Urothelium cell line (cell line): ENCODE data around the gene SF3B5.
"Not testable (repeated sequence)": the region's sequence is repeated elsewhere in the genome, so short reads cannot be mapped to it uniquely, and the experiment has no call there.

Experiments used
- DNase-seq: peaks from one replicate; pipeline ENCODE4 v3.0.0; 2011; ENCODE audit warnings: low spot score, mixed read lengths
- FAIRE-seq: peaks from 2 replicates; lab custom pipeline; 2011; peaks lifted over from hg19 to GRCh38; lab: Jason Lieb, UNC

SF3B5 gene

GRCh38 chr6:144095134-144096002 lies at the start of gene SF3B5:
SF3B5 (minus strand) TSS chr6:144095573; CDS start chr6:144095497, 76 bp downstream.
- FAIRE-seq (peak; percentile 92), DNase-seq (peak; percentile 95)

DNA sequence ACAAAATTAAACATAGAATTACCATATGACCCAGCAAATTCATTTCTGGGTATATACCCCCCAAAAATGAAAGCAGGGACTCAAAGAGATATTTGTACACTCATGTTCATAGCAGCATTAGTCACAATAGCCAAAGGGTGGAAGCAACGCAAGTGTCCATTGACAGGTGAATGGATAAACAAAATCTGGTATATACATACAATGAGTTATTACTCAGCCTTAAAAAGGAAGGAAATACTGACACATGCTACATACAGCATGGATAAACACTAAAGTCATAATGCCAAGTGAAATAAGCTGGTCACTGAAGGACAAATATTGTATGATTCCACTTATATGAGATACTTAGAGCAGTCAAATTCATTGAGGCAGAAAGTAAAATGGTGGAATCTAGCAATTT lies 49.6 kb upstream of the SF3B5 start:
- DNase-seq (no peak), FAIRE-seq (no peak)

- DNase-seq: no peak
- FAIRE-seq: no peak
These were observed 48.5 kb upstream of the SF3B5 start for GRCh38 chr6:144143878-144144277.

DNA sequence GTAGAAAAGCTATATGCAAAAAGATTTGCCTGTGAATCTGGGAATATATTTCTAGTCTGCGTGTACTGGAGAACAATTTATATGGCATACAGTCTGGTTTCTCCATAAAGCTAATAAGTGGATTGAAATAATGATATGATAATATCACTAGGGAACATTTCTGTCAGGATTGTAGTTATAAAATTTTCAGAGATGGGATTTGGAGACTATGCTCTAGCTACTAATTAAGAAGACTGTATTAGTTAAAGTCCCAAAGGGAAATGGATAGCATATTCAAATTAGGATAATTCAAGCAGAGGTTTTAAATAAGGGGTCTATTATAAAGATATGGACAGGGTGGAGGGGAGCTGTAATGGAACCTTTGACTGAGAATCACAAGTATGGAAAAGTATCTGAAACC lies 47.7 kb upstream of the SF3B5 start:
- DNase-seq (no peak), FAIRE-seq (no peak)

DNA sequence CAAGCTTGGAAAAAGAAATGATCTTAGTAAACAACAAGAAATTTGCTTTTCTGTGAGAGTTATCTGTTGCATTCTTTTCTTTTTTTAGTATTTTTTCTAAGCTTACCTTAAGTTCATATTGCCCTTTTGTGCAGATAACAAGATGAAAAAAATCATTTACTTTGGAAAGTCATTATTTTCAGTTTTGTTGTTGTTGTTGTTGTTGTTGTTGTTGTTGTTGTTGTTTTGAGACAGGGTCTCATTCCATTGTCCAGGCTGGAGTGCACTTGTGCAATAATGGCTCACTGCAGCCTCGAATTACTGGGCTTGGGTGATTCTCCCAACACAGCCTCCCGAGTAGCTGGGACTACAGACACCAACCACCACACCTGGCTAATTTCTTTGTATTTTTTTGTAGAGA lies 46.1 kb upstream of the SF3B5 start:
- DNase-seq (no peak), FAIRE-seq (no peak)

DNA sequence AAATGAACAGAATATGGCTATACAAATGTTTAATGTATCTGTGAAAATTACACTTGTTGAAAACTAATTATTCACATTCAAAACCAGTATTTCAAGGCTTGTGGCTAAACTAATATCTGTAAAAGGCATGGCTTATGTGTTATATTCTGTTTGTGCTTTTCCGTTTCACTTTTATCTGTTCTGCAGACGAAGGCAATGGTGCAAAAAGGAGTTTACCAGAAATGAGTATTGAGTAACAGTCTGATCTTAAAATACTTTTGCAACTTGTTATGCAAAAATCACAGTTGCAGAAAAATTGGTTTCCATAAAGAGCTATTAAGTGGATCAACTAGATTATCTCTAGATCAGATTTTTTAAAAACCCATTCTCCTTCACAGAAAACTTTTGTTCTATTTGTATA lies 45.5 kb upstream of the SF3B5 start:
- no peak for DNase-seq
- FAIRE-seq: no peak

DNA sequence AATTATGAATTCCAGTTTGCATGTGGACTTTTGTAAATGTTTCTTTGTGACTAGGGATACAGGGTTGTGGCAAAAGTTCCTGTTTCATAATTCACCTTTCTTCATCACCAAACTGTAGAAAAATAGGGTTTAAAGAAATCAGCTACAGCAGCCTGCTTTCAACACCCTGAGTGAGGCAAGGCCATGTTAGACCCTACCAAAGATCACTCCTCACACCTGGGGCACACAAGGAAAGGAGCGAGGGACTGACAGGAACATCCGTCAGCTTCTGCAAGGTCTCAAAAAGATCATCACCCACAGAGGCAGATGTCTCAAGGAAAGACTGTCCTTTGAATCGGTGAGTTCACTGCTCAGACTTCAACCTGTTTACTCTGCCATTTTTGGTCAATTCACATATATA lies 44.4 kb upstream of the SF3B5 start:
- DNase-seq (no peak), FAIRE-seq (no peak)

DNA sequence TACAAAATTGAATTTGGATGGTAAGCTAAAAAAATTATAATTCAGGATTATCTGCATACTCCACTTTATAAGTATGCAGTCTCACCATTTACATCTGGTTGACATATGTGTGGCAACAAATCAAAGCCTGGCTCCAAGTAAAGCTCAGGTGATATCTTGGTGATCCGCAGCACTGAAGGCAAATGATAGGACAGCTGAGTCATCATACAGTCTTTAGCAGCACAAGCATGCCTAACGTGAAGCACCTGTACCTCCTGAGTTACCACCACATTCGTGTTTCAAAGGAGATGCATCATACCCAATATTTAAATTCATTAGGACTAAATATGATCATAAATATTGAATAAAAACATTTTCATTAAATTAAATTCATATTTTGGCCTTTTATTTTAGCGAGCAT lies 43.2 kb upstream of the SF3B5 start:
- no peak for DNase-seq
- FAIRE-seq: no peak

DNA sequence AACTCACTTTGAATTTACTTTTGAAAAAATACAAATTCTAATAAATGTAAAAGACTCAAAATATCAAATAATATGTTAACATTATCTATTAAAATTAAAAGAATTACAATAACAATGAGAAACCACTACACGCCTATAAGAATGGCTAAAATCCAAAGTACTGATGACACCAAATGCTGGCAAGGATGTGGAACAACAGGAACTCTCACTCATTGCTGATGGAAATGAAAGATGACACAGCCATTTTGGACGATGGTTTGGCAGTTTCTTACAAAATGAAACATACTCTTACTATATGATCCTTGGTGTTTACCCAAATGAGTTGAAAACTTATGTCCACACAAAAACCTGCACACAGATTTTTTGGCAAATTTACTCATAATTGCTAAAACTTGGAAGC lies 39.4 kb upstream of the SF3B5 start:
- no peak for FAIRE-seq

DNA sequence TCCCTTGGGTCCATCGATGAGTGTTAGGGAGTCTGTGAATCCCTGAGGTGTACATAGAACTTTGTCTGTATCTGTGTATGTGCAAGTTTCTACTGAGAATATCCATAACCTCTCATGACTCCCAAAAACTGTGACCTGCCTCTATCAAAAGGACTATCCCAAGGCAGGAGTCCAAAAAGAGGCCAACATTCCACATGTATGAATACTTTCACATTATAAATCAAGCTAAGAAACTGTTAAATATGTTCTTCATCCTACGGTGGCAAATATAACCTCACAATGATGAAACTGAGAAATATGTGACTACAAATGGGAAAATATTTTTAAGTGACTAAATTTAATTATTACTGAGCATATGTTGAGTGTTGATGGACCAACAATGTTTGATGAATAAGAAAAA lies 38.8 kb upstream of the SF3B5 start:
- no peak for FAIRE-seq

More for the DNA sequence above, 39.4 kb upstream of the SF3B5 start:
- DNase-seq: no peak

GRCh38 chr6:144133225-144133821 lies 38.0 kb upstream of the SF3B5 start:
- no peak for DNase-seq
- no peak for FAIRE-seq

More for the DNA sequence above, 38.8 kb upstream of the SF3B5 start:
- DNase-seq: no peak

- not testable (repeated sequence) for DNase-seq, FAIRE-seq
These were observed 36.9 kb upstream of the SF3B5 start for GRCh38 chr6:144132167-144132690.

DNA sequence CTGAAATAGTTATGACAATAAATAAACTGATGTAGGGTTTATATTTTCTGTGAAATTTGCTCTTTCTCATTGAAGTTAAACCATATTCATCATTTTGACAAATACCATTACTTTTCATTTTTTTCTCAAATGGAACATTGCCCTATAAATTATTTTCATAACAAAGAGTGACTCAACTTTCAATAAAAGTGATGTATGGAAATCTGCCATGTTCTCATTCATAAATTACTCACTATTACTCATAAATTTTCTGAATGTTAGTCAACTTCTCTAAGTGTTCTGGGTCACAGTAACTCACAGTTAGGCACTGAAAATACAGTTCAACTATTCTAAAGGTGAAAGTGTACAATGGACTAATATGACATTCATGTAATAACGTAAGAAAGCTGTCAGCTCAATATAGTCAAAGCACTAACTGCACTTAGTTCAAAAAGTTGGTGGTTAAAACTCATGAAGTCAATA lies 35.9 kb upstream of the SF3B5 start:
- FAIRE-seq (no peak), DNase-seq (peak; percentile 21)

DNA sequence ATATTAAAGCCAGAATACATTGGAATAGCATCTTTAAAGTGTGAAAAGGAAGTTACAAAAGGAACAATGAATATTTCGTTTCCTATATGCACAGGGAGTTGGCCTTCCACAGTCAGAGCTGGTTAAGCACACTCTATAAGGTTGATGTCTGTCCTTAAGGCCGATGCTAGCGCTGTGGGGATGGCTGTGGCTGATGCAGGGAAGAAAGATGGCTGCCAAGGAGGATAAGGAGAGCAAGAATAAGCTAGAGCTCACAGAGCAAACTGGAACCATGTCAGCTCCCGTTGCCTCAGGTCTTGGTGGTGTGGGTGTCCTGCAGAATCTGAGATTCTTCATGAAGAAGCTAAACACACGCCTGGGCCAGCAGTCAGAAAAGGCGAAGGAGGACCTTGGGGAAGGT lies 34.1 kb upstream of the SF3B5 start:
- FAIRE-seq: no peak
- DNase-seq: no peak

DNA sequence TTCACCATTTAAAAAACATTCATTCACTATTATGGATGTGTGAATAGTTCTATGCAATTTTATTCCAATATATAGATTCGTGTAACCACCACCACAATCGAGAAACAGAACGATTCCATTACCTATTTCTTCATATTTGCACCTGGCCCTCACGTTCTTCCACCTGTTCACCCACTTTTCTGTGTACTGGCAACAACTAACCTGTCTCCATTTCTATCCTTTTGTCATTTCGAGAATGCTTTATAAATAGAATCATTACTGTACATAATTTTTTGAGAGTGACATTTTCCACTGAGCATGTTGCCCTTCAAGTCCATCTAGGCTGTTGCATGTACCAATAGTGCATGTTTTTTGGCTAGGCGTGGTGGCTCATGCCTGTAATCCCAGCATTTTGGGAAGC lies 31.7 kb upstream of the SF3B5 start:
- no peak for DNase-seq
- no peak for FAIRE-seq

GRCh38 chr6:144123836-144124235 lies 28.5 kb upstream of the SF3B5 start:
- no peak for DNase-seq
- FAIRE-seq: no peak

GRCh38 chr6:144123421-144123820 lies 28.0 kb upstream of the SF3B5 start:
- no peak for FAIRE-seq
- no peak for DNase-seq

GRCh38 chr6:144122861-144123260 lies 27.5 kb upstream of the SF3B5 start:
- FAIRE-seq (no peak), DNase-seq (no peak)

DNA sequence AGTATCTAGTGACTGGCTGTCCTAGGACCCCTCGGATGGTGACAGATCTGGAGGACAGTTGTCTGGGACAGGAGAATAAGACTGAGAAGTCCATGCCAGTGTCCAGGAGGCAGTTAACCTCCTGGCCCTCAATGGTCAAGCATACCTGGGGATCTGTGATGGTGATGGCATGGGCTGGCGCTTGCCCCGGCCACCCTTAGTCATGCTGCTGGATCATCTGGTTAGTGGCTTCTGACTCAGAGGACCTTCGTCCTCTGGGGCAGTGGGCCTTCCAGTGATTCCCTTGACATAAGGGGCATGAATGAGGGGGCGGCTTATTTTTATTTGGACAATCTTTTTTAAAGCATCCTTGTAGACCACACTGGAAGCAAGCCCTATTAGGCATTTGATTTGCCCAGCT lies 24.0 kb upstream of the SF3B5 start:
- no peak for DNase-seq
- FAIRE-seq: no peak

- no peak for FAIRE-seq
- no peak for DNase-seq
These were observed 19.8 kb upstream of the SF3B5 start for GRCh38 chr6:144115219-144115618.

DNA sequence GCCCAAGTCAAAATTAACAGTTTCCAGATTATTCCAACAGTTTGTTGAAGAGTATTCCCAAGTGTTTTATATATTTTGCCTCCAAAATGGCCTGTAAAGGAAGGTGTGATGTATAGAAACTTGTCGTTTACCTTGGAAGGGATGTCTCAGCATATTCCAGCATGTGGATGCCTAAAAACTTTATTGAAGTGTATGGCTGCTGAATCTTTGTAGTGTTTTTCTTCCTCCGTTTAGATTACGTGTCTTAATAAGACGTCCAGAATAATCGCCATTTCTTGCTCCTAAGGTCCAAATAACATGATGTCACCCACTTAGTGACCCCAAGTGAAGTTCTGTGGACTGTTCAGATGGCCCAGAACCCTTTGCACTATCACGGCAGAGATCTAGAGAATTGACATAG lies 18.0 kb upstream of the SF3B5 start:
- DNase-seq (no peak), FAIRE-seq (no peak)

- FAIRE-seq (no peak), DNase-seq (no peak)
These were observed 14.8 kb upstream of the SF3B5 start for GRCh38 chr6:144110210-144110609.
